ENCODE results near the gene C10orf95.
"Not testable (repeated sequence)": the region's sequence is repeated elsewhere in the genome, so short reads cannot be mapped to it uniquely, and the experiment has no call there.

DNA sequence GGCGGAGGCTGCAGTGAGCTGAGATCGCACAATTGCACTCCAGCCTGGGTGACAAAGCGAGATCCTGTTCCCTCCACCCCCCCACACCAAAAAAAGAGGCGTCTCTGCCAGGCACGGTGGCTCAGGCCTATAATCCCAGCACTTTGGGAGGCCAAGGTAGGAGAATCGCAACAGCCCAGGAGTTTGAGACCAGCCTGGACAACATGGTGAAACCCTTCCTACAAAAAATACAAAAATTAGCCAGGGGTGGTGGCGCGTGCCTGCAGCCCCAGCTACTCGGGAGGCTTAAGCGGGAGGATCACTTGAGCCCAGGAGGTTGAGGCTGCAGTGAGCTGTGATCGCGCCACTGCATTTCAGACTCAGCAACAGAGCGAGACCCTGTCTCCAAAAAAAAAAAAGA lies 49.3 kb upstream of the C10orf95 start:
- not testable (repeated sequence) for TF ChIP-seq EZH2 (IDR thresholded peaks at IDR 0.05; ENCODE audit: insufficient read depth, poor library complexity, severe bottlenecking); EZH2phosphoT487 (IDR thresholded peaks at IDR 0.05; ENCODE audit: insufficient read depth, low read depth)
